K562 (cell line): ENCODE results near the gene LAPTM5. TPM values are rescaled to one million over a fixed set of nuclear protein-coding genes. Genes with fewer than 3 reads are reported as not detected.

Experiments
- MIER1 ChIP-seq: fragments of 450-650 bp; IDR thresholded peaks from 2 replicates; pipeline ENCODE4 v1.6.1; 2016; ENCODE audit warnings: antibody characterized with exemption, mild to moderate bottlenecking, low read depth
- ZNF41 ChIP-seq: fragments of 250-450 bp; sonication (Bioruptor Pico); conservative IDR thresholded peaks from 2 replicates; pipeline ENCODE4 v1.4.0; 2020; ENCODE audit warnings: mild to moderate bottlenecking
- ZNF699 ChIP-seq: fragments of 250-450 bp; sonication (Bioruptor Pico); IDR thresholded peaks from 2 replicates; pipeline ENCODE4 v1.8.0; 2021; ENCODE audit warnings: mild to moderate bottlenecking, moderate library complexity; ENCODE audit not compliant: insufficient replicate concordance
- ZNF785 ChIP-seq: fragments of 250-450 bp; sonication (Bioruptor Pico); IDR thresholded peaks from 2 replicates; pipeline ENCODE4 v1.4.0; 2020; ENCODE audit warnings: mild to moderate bottlenecking
- polyA plus RNA-seq, 8 experiments: library from polyadenylated mRNA; depleted of rRNA in 4 of 8; stranded (reverse) in 5 of 8; unstranded in 3 of 8; fragments of >200 nt; fragmentation: Nextera tagmentation in 2 of 8; fragmentation: Illumina TruSeq in 1 of 8; extraction: Ambion mirVana in 2 of 8; extraction: Trizol in 1 of 8; gene quantifications; 2 replicates each; pipeline versions ENCODE4 v1.2.1 to v1.2.3, GENCODE V29; 2011 to 2014; ENCODE audit warnings: inconsistent platforms in 1 of 8, missing spikeins in 1 of 8
- total RNA-seq, 7 experiments: library from RNA; depleted of rRNA in 6 of 7; stranded (reverse); fragments of >200 nt in 6 of 7; fragmentation: Illumina TruSeq in 2 of 7; extraction: Trizol in 2 of 7; gene quantifications; 2 replicates each; pipeline versions ENCODE4 v1.2.1 to v1.2.3, GENCODE V29; 2011 to 2021; ENCODE audit warnings: low replicate concordance in 1 of 7
- TF ChIP-seq, protein P1 (sequence below): fragments of 250-450 bp; sonication (Bioruptor Pico); IDR thresholded peaks from 2 replicates; pipeline ENCODE4 v1.5.0; 2021; ENCODE audit warnings: mild to moderate bottlenecking, moderate library complexity
- TF ChIP-seq, protein P2 (sequence below): fragments of 250-450 bp; sonication (Bioruptor Pico); IDR thresholded peaks from 2 replicates; pipeline ENCODE4 v1.4.0; 2020; ENCODE audit warnings: mild to moderate bottlenecking
- TF ChIP-seq, protein P3 (sequence below): sonication (generic); formaldehyde crosslinking; IDR thresholded peaks from 2 replicates; pipeline ENCODE4 v1.9.0; 2022; ENCODE audit warnings: mild to moderate bottlenecking, missing genetic modification reagents
- TF ChIP-seq, protein P4 (sequence below): sonication (generic); formaldehyde crosslinking; IDR thresholded peaks from 2 replicates; pipeline ENCODE4 v1.8.0; 2022; ENCODE audit warnings: missing genetic modification reagents, mild to moderate bottlenecking, borderline replicate concordance
- TF ChIP-seq, protein P5 (sequence below): fragments of 450-650 bp; IDR thresholded peaks from 2 replicates; pipeline ENCODE4 v1.6.1; 2018; ENCODE audit warnings: mild to moderate bottlenecking, low read depth; ENCODE audit not compliant: partially characterized antibody
- TF ChIP-seq, protein P6 (sequence below), 2 experiments: fragments of 450-650 bp; IDR thresholded peaks; 2 replicates each; pipeline ENCODE4 v1.6.1; 2016; ENCODE audit warnings: mild to moderate bottlenecking in 2 of 2, borderline replicate concordance in 1 of 2, low read depth in 1 of 2, moderate library complexity in 1 of 2

LAPTM5 gene
- total and polyA plus RNA-seq, 9 of the 15 experiments (the other 6 are each of a cell fraction or from before 2014, with no cell fraction given): 2.4 to 47.3 (median 20.3) TPM

DNA sequence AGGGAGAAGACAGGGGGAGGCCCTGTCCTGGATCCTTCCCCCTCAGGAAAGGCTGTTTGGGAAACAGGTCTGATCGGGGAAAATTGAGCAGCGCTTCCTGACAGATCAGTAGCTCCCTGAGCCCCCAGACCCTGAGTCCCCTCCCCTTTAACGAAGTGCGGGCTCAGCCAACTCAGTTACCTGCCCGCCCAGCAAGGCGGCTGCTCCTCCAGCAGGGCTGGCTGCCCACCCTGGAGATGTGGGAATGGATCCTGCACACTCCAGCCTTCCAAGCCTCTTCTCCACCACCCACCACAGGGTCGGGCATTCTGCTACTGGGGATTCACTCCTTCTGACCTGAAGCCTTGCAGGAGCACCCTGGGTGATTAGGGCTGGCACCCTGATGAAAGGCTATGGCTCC is 27.6 kb upstream of the LAPTM5 start (continued):
- TF ChIP-seq, protein P1, sequence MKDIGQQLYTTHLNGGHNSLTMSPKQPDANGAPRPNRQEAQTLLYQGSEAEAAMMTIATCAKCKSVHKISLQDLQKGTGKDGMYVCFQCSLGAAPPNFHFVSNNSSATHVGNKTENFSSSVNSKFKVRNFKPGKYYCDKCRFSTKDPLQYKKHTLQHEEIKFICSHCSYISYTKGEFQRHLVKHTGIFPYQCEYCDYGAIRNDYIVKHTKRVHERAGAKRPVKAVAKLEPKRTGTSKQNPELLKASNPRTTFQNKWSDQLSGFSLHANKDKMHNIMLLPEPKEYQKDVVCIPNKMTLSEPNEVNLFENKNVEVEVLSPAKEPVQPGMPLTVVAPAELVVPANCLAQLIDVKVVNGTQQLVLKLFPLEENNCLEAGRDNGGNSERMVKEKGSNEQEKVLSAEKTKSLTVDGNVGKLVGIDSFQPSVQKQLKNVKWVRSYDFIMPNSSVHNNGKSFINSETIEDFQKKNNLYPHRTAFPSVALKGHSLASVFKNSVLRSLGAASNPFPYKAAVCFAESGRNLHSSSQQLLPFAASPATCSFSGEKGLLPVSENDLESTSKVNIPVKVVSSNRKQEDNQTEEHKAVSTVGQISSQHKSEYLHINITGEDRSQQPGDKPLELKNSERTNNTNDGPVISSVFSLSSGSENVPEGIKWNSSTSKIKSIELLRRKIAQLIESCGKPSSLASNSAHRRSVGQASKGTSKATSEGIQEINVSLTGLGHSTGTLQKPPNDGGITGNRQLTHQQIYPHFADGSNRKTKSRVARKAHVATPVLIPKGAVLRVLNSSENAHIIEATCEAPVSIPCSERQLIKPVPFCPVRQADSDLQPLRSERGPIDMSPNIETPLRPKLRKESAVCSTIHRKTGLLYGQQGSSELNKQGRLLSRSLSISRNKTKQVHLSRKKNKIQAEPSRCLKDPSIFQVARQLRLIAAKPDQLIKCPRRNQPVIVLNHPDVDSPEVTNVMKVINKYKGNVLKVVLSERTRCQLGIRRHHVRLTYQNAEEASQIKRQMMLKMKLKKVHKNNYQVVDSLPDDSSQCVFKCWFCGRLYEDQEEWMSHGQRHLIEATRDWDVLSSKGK: no peak
- TF ChIP-seq, protein P2, sequence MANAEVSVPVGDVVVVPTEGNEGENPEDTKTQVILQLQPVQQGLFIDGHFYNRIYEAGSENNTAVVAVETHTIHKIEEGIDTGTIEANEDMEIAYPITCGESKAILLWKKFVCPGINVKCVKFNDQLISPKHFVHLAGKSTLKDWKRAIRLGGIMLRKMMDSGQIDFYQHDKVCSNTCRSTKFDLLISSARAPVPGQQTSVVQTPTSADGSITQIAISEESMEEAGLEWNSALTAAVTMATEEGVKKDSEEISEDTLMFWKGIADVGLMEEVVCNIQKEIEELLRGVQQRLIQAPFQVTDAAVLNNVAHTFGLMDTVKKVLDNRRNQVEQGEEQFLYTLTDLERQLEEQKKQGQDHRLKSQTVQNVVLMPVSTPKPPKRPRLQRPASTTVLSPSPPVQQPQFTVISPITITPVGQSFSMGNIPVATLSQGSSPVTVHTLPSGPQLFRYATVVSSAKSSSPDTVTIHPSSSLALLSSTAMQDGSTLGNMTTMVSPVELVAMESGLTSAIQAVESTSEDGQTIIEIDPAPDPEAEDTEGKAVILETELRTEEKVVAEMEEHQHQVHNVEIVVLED (CRISPR knock-in tag): no peak
- TF ChIP-seq ZNF41 (CRISPR knock-in tag) (no peak), ZNF785 (no peak), ZNF699 (CRISPR knock-in tag) (no peak), MIER1 (no peak)
- TF ChIP-seq, protein P3, sequence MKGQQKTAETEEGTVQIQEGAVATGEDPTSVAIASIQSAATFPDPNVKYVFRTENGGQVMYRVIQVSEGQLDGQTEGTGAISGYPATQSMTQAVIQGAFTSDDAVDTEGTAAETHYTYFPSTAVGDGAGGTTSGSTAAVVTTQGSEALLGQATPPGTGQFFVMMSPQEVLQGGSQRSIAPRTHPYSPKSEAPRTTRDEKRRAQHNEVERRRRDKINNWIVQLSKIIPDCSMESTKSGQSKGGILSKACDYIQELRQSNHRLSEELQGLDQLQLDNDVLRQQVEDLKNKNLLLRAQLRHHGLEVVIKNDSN (CRISPR knock-in tag): no peak
- TF ChIP-seq, protein P4, sequence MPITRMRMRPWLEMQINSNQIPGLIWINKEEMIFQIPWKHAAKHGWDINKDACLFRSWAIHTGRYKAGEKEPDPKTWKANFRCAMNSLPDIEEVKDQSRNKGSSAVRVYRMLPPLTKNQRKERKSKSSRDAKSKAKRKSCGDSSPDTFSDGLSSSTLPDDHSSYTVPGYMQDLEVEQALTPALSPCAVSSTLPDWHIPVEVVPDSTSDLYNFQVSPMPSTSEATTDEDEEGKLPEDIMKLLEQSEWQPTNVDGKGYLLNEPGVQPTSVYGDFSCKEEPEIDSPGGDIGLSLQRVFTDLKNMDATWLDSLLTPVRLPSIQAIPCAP (CRISPR knock-in tag): no peak
- TF ChIP-seq, protein P5, sequence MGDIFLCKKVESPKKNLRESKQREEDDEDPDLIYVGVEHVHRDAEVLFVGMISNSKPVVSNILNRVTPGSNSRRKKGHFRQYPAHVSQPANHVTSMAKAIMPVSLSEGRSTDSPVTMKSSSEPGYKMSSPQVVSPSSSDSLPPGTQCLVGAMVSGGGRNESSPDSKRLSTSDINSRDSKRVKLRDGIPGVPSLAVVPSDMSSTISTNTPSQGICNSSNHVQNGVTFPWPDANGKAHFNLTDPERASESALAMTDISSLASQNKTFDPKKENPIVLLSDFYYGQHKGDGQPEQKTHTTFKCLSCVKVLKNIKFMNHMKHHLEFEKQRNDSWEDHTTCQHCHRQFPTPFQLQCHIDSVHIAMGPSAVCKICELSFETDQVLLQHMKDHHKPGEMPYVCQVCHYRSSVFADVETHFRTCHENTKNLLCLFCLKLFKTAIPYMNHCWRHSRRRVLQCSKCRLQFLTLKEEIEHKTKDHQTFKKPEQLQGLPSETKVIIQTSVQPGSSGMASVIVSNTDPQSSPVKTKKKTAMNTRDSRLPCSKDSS: no peak
- TF ChIP-seq, protein P6, sequence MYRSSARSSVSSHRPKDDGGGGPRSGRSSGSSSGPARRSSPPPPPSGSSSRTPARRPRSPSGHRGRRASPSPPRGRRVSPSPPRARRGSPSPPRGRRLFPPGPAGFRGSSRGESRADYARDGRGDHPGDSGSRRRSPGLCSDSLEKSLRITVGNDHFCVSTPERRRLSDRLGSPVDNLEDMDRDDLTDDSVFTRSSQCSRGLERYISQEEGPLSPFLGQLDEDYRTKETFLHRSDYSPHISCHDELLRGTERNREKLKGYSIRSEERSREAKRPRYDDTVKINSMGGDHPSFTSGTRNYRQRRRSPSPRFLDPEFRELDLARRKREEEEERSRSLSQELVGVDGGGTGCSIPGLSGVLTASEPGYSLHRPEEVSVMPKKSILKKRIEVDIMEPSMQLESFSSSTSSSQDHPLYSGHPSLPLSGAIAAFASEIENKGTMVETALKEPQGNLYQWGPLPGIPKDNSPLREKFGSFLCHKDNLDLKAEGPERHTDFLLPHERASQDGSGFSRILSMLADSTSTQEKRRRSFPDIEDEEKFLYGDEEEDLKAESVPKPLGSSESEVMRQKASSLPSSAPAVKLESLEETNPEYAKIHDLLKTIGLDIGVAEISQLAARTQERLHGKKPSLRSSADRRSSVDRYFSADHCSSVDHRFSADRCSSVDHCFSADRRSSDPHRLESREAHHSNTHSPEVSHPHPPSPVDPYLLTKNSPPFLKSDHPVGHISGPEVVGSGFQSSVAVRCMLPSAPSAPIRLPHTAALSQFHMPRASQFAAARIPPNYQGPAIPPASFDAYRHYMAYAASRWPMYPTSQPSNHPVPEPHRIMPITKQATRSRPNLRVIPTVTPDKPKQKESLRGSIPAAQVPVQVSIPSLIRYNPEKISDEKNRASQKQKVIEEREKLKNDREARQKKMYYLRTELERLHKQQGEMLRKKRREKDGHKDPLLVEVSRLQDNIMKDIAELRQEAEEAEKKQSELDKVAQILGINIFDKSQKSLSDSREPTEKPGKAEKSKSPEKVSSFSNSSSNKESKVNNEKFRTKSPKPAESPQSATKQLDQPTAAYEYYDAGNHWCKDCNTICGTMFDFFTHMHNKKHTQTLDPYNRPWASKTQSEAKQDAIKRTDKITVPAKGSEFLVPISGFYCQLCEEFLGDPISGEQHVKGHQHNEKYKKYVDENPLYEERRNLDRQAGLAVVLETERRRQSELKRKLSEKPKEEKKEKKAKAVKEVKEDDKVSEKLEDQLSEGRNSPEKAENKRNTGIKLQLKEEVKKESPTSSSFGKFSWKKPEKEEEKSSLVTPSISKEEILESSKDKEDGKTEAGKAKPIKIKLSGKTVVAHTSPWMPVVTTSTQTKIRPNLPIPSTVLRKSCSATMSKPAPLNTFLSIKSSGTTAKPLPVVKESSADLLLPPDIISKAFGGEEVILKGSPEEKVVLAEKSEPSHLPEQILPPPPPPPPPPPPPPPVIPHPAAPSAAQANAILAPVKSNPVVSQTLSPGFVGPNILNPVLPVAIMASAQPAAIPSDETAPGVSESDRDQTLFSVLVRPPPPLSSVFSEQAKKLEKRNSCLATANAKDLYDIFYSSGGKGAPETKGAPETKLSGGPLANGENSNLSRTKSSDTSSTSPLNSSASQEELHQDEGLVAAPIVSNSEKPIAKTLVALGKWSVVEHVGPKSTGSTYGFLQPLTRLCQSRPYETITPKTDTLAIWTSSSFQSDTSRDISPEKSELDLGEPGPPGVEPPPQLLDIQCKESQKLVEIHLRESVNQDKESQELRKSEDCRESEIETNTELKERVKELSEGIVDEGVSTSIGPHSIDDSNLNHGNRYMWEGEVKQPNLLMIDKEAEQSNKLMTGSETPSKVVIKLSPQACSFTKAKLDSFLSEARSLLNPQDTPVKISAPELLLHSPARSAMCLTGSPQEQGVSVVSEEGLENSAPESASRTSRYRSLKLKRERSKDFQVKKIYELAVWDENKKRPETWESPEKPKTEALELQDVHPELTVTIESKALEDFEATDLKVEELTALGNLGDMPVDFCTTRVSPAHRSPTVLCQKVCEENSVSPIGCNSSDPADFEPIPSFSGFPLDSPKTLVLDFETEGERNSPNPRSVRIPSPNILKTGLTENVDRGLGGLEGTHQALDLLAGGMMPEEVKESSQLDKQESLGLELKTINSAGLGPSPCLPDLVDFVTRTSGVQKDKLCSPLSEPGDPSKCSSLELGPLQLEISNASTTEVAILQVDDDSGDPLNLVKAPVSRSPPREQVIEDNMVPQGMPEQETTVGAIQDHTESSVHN (IDR thresholded peaks at IDR 0.05; ENCODE audit: borderline replicate concordance in 1 of 2, low read depth in 1 of 2): no peak
